ENCODE measurements around the gene RCN2. TPM values are rescaled to one million over a fixed set of nuclear protein-coding genes. Genes with fewer than 3 reads are reported as not detected.
A peak's percentile ranks its signal among the peaks of the same experiment; 100 is the strongest.

The RCN2 gene
- total RNA-seq, 1 donor from 2014 or later, result 25.0 TPM

- Mint-ChIP-seq H3K4me3 (no peak overlapping the region), H3K36me3 (ENCODE audit: low read depth) (peaks cover 2% of the 10 kb centered on the region), H3K4me1 (peaks cover 49% of the 10 kb centered on the region), H3K9me3 (no peaks in the 10 kb centered on the region), H3K27ac (no peak overlapping the region), H3K27me3 (no peaks in the 10 kb centered on the region)
- intact Hi-C loops (cut with micrococcal nuclease), result no loop called here
- no peak for DNase-seq
- POLR2A ChIA-PET, result no interaction called here
- TF ChIP-seq, protein P1, sequence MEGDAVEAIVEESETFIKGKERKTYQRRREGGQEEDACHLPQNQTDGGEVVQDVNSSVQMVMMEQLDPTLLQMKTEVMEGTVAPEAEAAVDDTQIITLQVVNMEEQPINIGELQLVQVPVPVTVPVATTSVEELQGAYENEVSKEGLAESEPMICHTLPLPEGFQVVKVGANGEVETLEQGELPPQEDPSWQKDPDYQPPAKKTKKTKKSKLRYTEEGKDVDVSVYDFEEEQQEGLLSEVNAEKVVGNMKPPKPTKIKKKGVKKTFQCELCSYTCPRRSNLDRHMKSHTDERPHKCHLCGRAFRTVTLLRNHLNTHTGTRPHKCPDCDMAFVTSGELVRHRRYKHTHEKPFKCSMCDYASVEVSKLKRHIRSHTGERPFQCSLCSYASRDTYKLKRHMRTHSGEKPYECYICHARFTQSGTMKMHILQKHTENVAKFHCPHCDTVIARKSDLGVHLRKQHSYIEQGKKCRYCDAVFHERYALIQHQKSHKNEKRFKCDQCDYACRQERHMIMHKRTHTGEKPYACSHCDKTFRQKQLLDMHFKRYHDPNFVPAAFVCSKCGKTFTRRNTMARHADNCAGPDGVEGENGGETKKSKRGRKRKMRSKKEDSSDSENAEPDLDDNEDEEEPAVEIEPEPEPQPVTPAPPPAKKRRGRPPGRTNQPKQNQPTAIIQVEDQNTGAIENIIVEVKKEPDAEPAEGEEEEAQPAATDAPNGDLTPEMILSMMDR (IDR thresholded peaks at IDR 0.05), result no peak
- CTCF ChIA-PET, result no interaction called here
- ATAC-seq (ENCODE audit: low read depth), result no peak
Observed at GRCh38 chr15:76991048-76991447, 59.5 kb downstream of the RCN2 start.

- no peak overlapping the region for H3K4me3 Mint-ChIP-seq
Observed at GRCh38 chr15:76991741-76992645, 60.4 kb downstream of the RCN2 start.

DNA sequence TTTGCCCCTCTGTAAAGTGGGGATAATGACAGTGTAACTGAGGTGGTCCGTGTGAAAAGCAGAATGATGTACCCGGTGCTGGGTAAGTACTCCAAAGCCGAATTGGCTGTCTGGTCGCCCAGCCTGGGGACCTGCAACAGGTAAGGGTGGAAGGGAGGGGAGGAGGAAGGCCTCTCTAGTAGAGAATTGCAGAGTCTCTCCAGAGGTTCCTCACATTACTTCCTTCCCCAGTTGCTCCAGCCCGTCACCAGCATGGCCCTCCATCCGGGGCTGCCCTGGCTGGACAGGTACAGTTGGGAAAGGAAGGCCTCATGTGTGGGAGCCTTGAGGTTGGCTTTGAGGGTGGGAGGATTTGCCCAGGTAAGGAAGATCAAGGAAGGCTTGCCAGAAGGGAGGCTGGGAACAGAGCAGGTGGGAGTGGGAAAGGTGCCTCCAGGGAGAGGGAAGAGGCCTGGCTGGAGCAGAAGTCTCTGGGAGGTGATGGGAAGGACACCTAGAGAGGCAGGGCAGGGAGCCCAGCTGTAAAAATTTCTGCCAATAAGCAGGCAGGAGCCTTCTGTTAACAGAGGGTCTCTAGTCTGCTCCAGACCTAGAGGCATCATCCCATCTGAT lies 61.7 kb downstream of the RCN2 start:
- H3K27me3 Mint-ChIP-seq, result no peaks in the 10 kb centered on the region
- ATAC-seq (ENCODE audit: low read depth) (no peak), DNase-seq (no peak)
- H3K4me3 Mint-ChIP-seq, result no peak overlapping the region
- ChIA-PET POLR2A (interaction anchor here (1.0 to 2.2 kb wide), 2 partner anchors 10 to 23 kb away, joined by 3 to 7 read pairs; no protein-coding TSS in a partner anchor), CTCF (no interaction called here)
- no peaks in the 10 kb centered on the region for H3K9me3 Mint-ChIP-seq
- TF ChIP-seq, protein P1 (IDR thresholded peaks at IDR 0.05), result no peak
- peaks cover 63% of the 10 kb centered on the region for H3K4me1 Mint-ChIP-seq
- intact Hi-C loops (cut with micrococcal nuclease), result no loop called here
- peaks cover 6% of the 10 kb centered on the region for H3K36me3 Mint-ChIP-seq (ENCODE audit: low read depth)
- H3K27ac Mint-ChIP-seq, result peak overlapping the region; percentile 95

More at GRCh38 chr15:76991741-76992645, 60.4 kb downstream of the RCN2 start:
- ChIA-PET POLR2A (no interaction called here), CTCF (no interaction called here)
- Mint-ChIP-seq H3K36me3 (ENCODE audit: low read depth) (peaks cover 2% of the 10 kb centered on the region), H3K4me1 (peaks cover 58% of the 10 kb centered on the region), H3K9me3 (no peaks in the 10 kb centered on the region), H3K27ac (peak overlapping the region; percentile 12), H3K27me3 (no peaks in the 10 kb centered on the region)
- DNase-seq (no peak), ATAC-seq (ENCODE audit: low read depth) (no peak)
- TF ChIP-seq, protein P1 (IDR thresholded peaks at IDR 0.05), result no peak
- intact Hi-C loops (cut with micrococcal nuclease), result no loop called here

- CTCF ChIA-PET, result no interaction called here
- ATAC-seq (ENCODE audit: low read depth), result no peak
- intact Hi-C loops (cut with micrococcal nuclease), result loop anchor here (2.0 kb wide), 1 partner anchor 63 kb away; the partner anchor contains the start of gene RCN2
- Mint-ChIP-seq H3K9me3 (no peaks in the 10 kb centered on the region), H3K27me3 (no peaks in the 10 kb centered on the region), H3K4me1 (peaks cover 60% of the 10 kb centered on the region), H3K27ac (peak overlapping the region; percentile 95), H3K4me3 (no peak overlapping the region), H3K36me3 (ENCODE audit: low read depth) (peaks cover 9% of the 10 kb centered on the region)
- POLR2A ChIA-PET, result interaction anchor here (0.6 to 3.0 kb wide), 6 partner anchors 9 to 89 kb away, joined by 3 to 12 read pairs (median 6); partner anchors contain the start of gene SCAPER
- TF ChIP-seq, protein P1 (IDR thresholded peaks at IDR 0.05), result no peak
- peak; percentile 12 for DNase-seq
Observed at GRCh38 chr15:76994001-76994400, 62.5 kb downstream of the RCN2 start.

GRCh38 chr15:76994496-76994895 lies 62.9 kb downstream of the RCN2 start:
- CTCF ChIA-PET, result interaction anchor here (1.1 kb wide), 1 partner anchor 21 kb away, joined by 5 read pairs; no protein-coding TSS in a partner anchor
- H3K4me1 Mint-ChIP-seq, result peaks cover 63% of the 10 kb centered on the region
- intact Hi-C loops (cut with micrococcal nuclease), result loop anchor here (2.0 kb wide), 1 partner anchor 64 kb away; the partner anchor contains the start of gene RCN2
- TF ChIP-seq, protein P1 (IDR thresholded peaks at IDR 0.05), result no peak
- H3K4me3 Mint-ChIP-seq, result peak overlapping the region; percentile 88
- no peak for DNase-seq
- peaks cover 13% of the 10 kb centered on the region for H3K36me3 Mint-ChIP-seq (ENCODE audit: low read depth)
- POLR2A ChIA-PET, result interaction anchor here (0.6 to 3.0 kb wide), 14 partner anchors 11 to 543 kb away, joined by 3 to 12 read pairs (median 5); partner anchors contain the start of genes SCAPER and TSPAN3
- H3K9me3 Mint-ChIP-seq, result no peaks in the 10 kb centered on the region
- no peak for ATAC-seq (ENCODE audit: low read depth)
- peak overlapping the region; percentile 95 for H3K27ac Mint-ChIP-seq
- no peaks in the 10 kb centered on the region for H3K27me3 Mint-ChIP-seq

Measured in activated B cell treated with CpG ODN at 0.5 μM for 24 hours (primary cell).